ENCODE results near the gene WDTC1.
A peak's percentile ranks its signal among the peaks of the same experiment; 100 is the strongest.

WDTC1 gene

DNA sequence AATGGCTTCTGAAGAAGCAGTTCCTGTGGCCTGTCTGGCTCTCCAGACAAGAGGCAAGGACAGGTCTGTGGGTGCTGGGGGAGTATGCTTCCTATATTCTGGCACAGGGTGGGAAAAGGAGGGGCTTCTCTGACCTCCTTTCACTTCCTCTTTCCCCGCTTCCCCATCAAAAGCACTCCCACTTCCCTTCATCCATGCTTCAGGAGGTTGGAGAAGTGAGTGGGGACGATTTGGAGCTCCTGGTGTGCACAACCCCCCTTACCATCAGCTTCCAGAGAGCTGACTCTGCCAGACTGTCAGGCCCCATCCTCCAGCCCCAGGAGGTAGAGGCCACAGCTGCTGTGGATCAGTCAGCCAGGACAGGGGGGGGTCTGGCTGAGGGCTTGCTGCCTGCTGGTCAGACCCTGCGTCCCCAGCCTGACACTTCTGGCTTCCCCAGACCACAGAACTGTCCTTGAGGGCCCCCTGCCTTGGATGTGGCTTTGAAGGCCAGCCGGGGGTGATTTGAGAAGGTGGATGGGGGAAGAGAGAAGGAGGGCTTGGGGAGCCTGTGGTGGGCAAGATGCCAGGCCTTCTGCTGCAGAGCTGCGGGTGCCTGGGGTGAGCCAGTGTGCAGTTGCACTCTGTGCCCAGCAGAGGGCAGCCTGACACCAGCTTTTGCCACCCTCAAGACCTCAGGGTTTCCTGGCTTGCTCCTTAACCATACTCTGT lies 66.1 kb downstream of the WDTC1 start:
- H3K4me3 ChIP-seq (ENCODE audit: low read depth, low read length) = no peak overlapping the region
- peak; percentile 92 for DNase-seq (ENCODE audit: low read depth)
- TF ChIP-seq, protein P1, sequence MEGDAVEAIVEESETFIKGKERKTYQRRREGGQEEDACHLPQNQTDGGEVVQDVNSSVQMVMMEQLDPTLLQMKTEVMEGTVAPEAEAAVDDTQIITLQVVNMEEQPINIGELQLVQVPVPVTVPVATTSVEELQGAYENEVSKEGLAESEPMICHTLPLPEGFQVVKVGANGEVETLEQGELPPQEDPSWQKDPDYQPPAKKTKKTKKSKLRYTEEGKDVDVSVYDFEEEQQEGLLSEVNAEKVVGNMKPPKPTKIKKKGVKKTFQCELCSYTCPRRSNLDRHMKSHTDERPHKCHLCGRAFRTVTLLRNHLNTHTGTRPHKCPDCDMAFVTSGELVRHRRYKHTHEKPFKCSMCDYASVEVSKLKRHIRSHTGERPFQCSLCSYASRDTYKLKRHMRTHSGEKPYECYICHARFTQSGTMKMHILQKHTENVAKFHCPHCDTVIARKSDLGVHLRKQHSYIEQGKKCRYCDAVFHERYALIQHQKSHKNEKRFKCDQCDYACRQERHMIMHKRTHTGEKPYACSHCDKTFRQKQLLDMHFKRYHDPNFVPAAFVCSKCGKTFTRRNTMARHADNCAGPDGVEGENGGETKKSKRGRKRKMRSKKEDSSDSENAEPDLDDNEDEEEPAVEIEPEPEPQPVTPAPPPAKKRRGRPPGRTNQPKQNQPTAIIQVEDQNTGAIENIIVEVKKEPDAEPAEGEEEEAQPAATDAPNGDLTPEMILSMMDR (IDR thresholded peaks at IDR 0.05; ENCODE audit: low read depth, low read length, missing control alignments) = peak; percentile 95
- in situ Hi-C loops (cut with HindIII; ENCODE audit: low sequenced_read_pairs) = no loop called here

DNA sequence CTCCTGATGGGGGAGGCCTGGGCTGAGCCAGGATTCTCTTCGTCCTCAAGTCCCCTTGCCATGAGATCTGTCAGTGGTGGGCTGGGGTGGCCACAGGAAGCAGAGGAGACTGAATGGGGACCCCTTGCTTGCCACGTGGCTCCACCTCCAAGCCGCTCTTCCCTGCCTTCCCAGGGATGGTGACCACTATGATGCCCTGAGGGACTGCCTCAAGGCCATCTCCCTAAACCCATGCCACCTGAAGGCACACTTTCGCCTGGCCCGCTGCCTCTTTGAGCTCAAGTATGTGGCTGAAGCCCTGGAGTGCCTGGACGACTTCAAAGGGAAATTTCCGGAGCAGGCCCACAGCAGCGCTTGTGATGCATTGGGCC lies 66.6 kb downstream of the WDTC1 start:
- no peak overlapping the region for H3K4me3 ChIP-seq (ENCODE audit: low read depth, low read length)
- no peak for DNase-seq (ENCODE audit: low read depth)
- in situ Hi-C loops (cut with HindIII; ENCODE audit: low sequenced_read_pairs) = no loop called here
- TF ChIP-seq, protein P1 (IDR thresholded peaks at IDR 0.05; ENCODE audit: low read depth, low read length, missing control alignments) = no peak

DNA sequence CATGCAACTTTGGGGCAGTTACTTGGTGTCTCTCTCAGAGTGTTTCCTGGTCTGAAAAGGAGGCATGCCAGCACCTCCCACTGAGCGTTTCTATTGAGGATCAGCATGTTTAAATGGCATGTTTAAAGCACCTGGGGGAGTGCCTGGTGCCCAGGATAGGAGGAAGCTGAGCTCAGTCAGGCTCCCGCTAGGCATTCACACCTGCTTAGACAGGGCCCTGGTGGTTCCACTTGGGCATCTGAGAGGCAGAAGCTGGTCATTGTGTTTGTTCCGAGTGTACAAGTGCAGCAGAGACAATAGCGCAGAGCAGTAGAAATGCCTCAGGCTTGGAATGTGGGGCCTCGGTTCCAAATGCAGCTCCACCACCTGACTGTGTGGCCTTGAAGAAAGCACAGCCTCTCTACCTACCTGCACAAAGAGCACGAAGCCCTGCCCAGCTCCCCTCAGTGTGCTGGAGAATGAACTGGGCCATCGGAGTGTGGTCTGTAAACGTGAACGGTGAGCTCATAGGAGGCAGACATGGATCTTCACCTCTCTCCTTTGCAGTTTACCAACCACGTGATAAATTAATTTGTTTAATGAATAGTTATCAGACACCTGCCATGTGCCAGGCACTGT lies 67.3 kb downstream of the WDTC1 start:
- TF ChIP-seq, protein P1 (IDR thresholded peaks at IDR 0.05; ENCODE audit: low read depth, low read length, missing control alignments) = no peak
- in situ Hi-C loops (cut with HindIII; ENCODE audit: low sequenced_read_pairs) = no loop called here
- no peak for DNase-seq (ENCODE audit: low read depth)
- H3K4me3 ChIP-seq (ENCODE audit: low read depth, low read length) = no peak overlapping the region

DNA sequence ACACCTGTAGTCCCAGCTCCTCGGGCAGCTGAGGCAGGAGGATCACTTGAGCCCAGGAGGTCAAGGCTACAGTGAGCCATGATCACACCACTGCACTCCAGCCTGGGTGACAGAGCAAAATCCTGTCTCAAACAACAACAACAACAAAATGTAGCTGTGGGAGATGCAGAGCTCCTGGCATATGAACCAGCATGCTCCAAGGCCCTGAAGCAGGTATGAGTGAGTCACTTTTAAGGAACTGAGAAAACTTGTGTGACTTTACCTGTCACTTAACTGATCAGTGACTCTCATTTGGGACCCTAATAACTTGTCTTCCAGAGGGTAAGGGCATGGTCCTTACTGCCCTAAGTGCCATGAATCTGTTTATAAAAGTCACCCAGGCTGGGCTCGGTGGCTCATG lies 68.2 kb downstream of the WDTC1 start:
- in situ Hi-C loops (cut with HindIII; ENCODE audit: low sequenced_read_pairs) = no loop called here
- no peak for DNase-seq (ENCODE audit: low read depth)
- TF ChIP-seq, protein P1 (IDR thresholded peaks at IDR 0.05; ENCODE audit: low read depth, low read length, missing control alignments) = no peak
- H3K4me3 ChIP-seq (ENCODE audit: low read depth, low read length) = no peak overlapping the region

DNA sequence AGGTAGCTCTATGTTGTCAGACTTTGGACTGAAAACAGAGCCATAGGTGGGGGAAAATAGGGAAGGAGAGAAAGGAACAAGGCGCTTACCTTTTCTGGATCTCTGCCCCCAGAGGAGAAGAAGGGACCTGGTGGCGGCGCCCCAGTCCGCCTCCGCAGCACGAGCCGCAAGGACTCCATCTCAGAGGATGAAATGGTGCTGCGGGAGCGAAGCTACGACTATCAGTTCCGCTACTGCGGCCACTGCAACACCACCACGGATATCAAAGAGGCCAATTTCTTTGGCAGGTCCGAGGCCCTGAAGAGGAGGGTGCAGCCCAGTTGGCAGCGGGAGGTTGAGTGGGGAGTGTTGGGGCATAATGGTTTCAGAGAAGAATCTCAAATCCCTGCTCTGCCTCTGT lies 69.1 kb downstream of the WDTC1 start:
- H3K4me3 ChIP-seq (ENCODE audit: low read depth, low read length) = no peak overlapping the region
- no peak for DNase-seq (ENCODE audit: low read depth)
- in situ Hi-C loops (cut with HindIII; ENCODE audit: low sequenced_read_pairs) = no loop called here
- TF ChIP-seq, protein P1 (IDR thresholded peaks at IDR 0.05; ENCODE audit: low read depth, low read length, missing control alignments) = no peak

DNA sequence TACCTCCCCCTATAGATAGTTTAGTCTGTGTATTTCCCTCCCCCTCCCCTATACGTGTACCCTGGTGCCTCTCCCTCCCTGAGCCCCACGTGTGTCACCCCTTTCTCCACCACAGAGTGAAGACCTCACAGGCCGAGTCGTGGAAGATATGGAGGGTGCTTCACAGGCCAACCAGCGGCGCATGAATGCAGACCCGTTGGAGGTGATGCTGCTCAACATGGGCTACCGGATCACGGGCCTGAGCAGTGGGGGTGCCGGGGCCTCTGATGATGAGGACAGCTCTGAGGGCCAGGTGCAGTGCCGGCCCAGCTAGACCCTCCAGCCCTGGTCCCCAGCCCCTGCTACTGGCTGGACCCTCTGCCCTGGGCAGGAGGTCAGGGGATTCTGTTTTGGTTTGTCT lies 71.6 kb downstream of the WDTC1 start:
- TF ChIP-seq, protein P1 (IDR thresholded peaks at IDR 0.05; ENCODE audit: low read depth, low read length, missing control alignments) = no peak
- no peak overlapping the region for H3K4me3 ChIP-seq (ENCODE audit: low read depth, low read length)
- in situ Hi-C loops (cut with HindIII; ENCODE audit: low sequenced_read_pairs) = no loop called here
- no peak for DNase-seq (ENCODE audit: low read depth)
